Duodenal mucosa (tissue), 2 donors: ENCODE data around the gene HS6ST3.

Experiments used
- H3K27ac ChIP-seq: one replicate; pipeline ENCODE4 v1.7.0; 2013; ENCODE audit warnings: low read depth, low read length
- H3K27me3 ChIP-seq, 2 donors: one replicate each; pipeline ENCODE4 v1.7.0; 2013; ENCODE audit warnings: low read length in 2 of 2, control low read depth in 1 of 2; ENCODE audit not compliant: insufficient read depth in 2 of 2, control insufficient read depth in 1 of 2
- H3K36me3 ChIP-seq, 2 donors: one replicate each; pipeline ENCODE4 v1.7.0; 2013; ENCODE audit warnings: low read length in 2 of 2, control low read depth in 1 of 2; ENCODE audit not compliant: insufficient read depth in 2 of 2, control insufficient read depth in 1 of 2
- H3K4me1 ChIP-seq, 2 donors: one replicate each; pipeline ENCODE4 v1.7.0; 2013; ENCODE audit warnings: low read length in 2 of 2, control low read depth in 1 of 2; ENCODE audit not compliant: insufficient read depth in 2 of 2, control insufficient read depth in 1 of 2
- H3K4me3 ChIP-seq, 2 donors: one replicate each; pipeline ENCODE4 v1.7.0; 2013; ENCODE audit warnings: low read length in 2 of 2, low read depth in 1 of 2
- H3K9ac ChIP-seq, 2 donors: one replicate each; pipeline ENCODE4 v1.7.0; 2013; ENCODE audit warnings: low read length in 2 of 2, low read depth in 1 of 2
- H3K9me3 ChIP-seq, 2 donors: one replicate each; pipeline ENCODE4 v1.7.0; 2013; ENCODE audit warnings: low read length in 2 of 2, control low read depth in 1 of 2; ENCODE audit not compliant: control insufficient read depth in 1 of 2

Gene HS6ST3

DNA sequence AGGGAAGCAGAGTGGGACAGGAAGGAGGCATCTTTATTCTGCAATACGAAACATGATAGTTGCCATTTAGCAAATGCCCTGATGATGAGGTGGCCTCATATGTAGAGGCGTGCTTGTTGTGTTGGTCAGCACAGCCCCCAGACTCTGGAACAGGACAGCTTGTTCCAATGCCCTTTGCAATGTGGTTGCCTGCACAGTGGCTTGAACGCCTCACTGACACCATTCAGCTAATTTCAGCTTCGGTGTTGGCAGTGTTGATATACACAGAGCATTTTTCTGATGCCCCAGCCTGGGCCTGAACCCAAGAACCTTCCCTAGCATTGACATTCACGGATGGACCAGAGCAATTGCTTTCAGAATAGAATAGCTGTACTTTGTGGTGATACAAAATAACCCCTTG is 133.3 kb downstream of the HS6ST3 start:
- no peak overlapping the region for H3K9ac ChIP-seq

DNA sequence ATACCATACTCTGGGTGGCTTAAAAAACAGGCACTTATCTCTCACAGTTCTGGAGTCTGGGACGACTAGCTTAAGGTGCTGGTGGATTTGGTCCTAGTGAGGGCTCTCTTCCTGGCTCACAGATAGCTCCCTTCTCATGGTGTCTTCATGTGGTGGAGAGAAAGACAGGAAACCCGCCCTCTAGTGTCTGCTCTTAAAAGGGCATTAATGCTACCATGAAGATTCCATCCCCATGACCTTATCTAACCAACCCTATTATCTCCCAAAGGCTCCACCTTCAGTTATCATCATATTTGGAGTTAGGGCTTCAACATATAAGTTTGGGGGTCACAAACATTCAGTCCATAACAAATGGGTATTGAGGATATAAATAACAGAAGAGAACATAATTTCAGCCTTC is 139.4 kb downstream of the HS6ST3 start:
- Histone ChIP-seq H3K27me3 (no peaks in the 10 kb centered on the region), H3K9me3 (no peaks in the 10 kb centered on the region), H3K9ac (no peak overlapping the region), H3K36me3 (no peaks in the 10 kb centered on the region), H3K4me3 (no peak overlapping the region), H3K27ac (no peak overlapping the region), H3K4me1 (no peaks in the 10 kb centered on the region)

More for the DNA sequence above, 133.3 kb downstream of the HS6ST3 start:
- Histone ChIP-seq H3K4me3 (no peak overlapping the region), H3K36me3 (no peaks in the 10 kb centered on the region), H3K4me1 (no peaks in the 10 kb centered on the region), H3K27ac (no peak overlapping the region), H3K27me3 (no peaks in the 10 kb centered on the region), H3K9me3 (no peaks in the 10 kb centered on the region)

DNA sequence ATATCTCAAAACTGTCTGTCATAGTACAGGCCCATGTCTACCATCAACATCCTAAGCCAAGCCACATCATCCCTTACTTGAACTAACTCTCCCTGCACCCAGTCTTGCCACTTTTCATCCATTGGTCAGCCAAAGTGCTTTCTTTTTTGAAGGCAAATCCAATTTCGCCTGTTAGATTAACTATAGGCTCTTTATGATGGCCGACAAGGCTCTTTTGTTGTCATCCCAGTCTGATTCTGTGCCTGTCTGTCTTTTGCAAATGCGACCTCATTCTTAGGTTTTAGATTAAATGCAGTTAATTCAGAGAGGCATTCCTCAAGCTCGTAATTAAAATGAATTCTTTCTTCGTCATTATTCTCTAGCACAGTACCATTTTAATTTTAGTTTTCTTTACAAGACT is 148.3 kb downstream of the HS6ST3 start:
- H3K27me3 ChIP-seq, result no peaks in the 10 kb centered on the region

DNA sequence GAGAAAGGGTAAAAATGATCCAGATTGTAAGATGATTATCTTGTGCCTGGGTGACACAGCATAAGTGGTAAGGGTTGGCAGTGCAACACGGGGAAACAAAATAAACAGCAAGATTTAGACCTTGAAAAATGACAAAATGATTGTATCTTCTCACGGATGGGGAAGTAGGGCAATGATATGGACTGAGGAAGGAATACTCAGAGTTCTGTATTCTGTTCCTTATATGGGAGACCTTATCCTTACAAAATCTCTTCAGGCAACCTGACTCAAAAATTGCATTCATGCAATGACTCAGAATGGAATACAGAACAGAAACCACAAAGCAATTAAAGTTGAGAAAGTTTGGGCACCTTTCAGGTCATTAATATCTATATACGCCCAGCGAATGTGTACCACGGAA is 149.0 kb downstream of the HS6ST3 start:
- no peaks in the 10 kb centered on the region for H3K27me3 ChIP-seq
- no peaks in the 10 kb centered on the region for H3K9me3 ChIP-seq

More for the DNA sequence above, 148.3 kb downstream of the HS6ST3 start:
- Histone ChIP-seq H3K36me3 (no peaks in the 10 kb centered on the region), H3K27ac (no peak overlapping the region), H3K9ac (no peak overlapping the region), H3K4me3 (no peak overlapping the region), H3K4me1 (no peaks in the 10 kb centered on the region), H3K9me3 (no peaks in the 10 kb centered on the region)

DNA sequence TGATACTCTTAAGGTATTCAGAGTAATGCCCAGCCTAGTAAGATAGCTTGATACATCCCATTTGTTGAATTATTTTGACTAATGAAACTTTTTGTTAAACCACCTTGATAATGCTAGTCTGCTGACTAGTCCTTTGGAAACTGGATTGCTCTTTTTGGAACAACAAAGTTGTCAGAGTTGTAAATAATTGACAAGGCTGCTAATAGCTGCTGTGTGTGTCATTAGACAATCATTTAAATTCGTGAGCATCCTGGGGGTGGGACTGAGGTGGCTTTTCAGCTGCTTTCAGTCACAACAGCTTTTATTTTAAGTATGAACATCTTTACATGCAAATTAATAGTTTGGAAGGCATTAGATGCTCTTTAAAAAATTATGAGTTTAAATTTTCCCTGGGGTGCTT is 153.5 kb downstream of the HS6ST3 start:
- no peaks in the 10 kb centered on the region for H3K9me3 ChIP-seq
- no peaks in the 10 kb centered on the region for H3K4me1 ChIP-seq
- no peak overlapping the region for H3K27ac ChIP-seq
- H3K4me3 ChIP-seq, result no peak overlapping the region
- H3K9ac ChIP-seq, result no peak overlapping the region
- H3K36me3 ChIP-seq, result no peaks in the 10 kb centered on the region
- H3K27me3 ChIP-seq, result no peaks in the 10 kb centered on the region

More for the DNA sequence above, 149.0 kb downstream of the HS6ST3 start:
- Histone ChIP-seq H3K36me3 (no peaks in the 10 kb centered on the region), H3K27ac (no peak overlapping the region), H3K9ac (no peak overlapping the region), H3K4me3 (no peak overlapping the region), H3K4me1 (no peaks in the 10 kb centered on the region)

DNA sequence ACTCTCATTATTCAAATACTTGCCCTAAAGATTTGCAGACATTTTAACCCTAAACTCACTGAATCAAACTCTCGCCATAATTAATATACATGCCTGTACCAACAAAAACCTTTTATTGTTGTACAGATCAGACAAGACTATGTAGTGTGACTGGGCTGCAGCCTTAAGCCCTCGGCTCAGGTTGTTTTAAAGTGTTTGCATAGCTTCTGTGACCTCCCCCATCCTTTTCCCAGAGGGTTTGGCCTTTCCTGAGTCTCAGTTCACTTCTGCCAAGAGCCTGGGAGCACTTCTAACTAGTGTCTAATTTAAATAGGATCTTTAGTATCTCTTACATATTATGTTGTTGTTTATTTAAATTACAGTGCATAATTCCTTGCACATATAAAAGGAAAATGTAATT is 158.2 kb downstream of the HS6ST3 start:
- H3K9me3 ChIP-seq, result no peaks in the 10 kb centered on the region
- no peaks in the 10 kb centered on the region for H3K27me3 ChIP-seq
- no peak overlapping the region for H3K4me3 ChIP-seq
- no peak overlapping the region for H3K9ac ChIP-seq
- no peak overlapping the region for H3K27ac ChIP-seq
- no peaks in the 10 kb centered on the region for H3K36me3 ChIP-seq
- no peaks in the 10 kb centered on the region for H3K4me1 ChIP-seq

DNA sequence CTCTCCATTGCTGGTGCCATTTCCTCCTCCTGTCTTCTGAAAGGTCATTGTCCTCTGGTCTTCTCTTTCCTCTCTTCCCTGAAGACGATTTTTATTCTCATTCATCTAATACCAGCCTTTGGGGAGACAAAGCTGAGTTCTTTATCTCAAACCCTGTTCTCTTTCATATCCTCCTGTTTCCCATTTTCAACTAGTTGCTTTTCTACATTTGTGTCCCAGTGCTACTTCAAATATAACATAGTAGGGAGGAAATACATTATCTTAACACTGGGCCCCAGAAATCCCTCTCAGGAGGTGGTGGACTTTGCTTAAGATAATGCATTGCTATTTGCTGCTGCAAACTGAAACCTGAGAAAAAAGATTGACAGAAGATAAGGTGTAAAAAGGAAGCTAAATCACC is 159.1 kb downstream of the HS6ST3 start:
- H3K4me1 ChIP-seq, result no peaks in the 10 kb centered on the region
- no peak overlapping the region for H3K9ac ChIP-seq
- H3K9me3 ChIP-seq, result no peaks in the 10 kb centered on the region
- no peak overlapping the region for H3K4me3 ChIP-seq
- H3K27me3 ChIP-seq, result no peaks in the 10 kb centered on the region
- no peak overlapping the region for H3K27ac ChIP-seq
- no peaks in the 10 kb centered on the region for H3K36me3 ChIP-seq

DNA sequence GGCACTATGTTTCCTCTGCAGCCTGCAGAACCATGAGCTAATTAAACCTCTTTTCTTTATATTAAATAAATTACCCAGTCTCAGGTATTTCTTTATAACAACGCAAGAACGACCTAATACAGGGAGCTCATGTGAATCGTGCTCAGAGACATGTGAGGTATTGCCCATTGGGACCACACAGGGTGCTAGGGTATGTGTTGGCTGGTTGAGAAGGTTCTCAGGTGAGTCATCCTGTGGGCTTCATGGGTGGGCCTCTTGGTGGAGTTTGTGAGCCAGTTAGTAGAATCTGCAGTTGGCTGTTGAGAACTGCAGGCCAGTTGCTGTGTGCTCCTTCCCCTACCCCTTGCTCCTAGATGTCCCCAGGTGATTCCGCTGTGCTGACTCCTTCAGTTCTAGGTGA is 163.0 kb downstream of the HS6ST3 start:
- H3K27me3 ChIP-seq, result no peaks in the 10 kb centered on the region
- H3K9me3 ChIP-seq, result no peaks in the 10 kb centered on the region
- H3K36me3 ChIP-seq, result no peaks in the 10 kb centered on the region
- no peak overlapping the region for H3K27ac ChIP-seq
- H3K4me1 ChIP-seq, result no peaks in the 10 kb centered on the region
- no peak overlapping the region for H3K4me3 ChIP-seq
- no peak overlapping the region for H3K9ac ChIP-seq

DNA sequence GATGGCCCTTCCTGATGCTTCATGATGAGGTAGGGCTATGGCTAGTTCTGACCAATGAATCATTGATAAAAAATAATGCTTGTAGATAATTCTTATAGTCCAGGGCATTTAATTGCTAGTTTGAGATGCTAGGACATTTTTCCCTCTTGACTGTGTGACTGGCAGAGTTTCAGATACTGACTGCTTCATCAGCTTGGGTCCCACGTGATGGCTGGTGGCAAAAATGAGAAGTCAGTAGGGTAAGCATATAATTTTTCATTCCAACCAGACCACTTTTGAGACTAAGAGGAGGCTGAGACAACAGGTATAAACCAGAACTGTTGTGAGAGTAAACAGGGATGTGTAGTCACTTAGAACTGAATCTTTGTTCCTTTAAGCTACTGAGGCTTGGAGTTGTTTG is 183.3 kb downstream of the HS6ST3 start:
- Histone ChIP-seq H3K9ac (no peak overlapping the region), H3K27ac (no peak overlapping the region), H3K4me3 (no peak overlapping the region), H3K4me1 (no peaks in the 10 kb centered on the region), H3K27me3 (no peaks in the 10 kb centered on the region), H3K36me3 (no peaks in the 10 kb centered on the region), H3K9me3 (no peaks in the 10 kb centered on the region)

DNA sequence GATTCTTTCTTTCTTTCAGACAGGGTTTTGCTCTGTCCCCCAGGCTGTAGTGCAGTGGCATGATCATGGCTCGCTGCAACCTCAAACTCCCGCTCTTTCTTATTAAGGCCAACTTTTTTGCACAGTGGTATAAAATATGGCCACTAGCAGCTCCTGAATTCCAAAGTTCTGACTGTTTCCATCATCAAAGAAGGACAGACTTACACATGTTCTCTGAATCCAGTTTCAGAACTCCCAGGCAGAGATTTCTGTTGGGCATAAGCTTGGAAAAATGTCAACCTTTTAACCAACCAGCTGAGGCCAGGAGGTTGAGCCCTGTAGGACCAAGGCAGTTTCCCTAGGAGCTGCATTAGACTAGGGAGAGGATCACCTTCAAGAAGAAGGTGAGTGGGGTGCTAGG is 184.1 kb downstream of the HS6ST3 start:
- H3K9ac ChIP-seq, result no peak overlapping the region
- no peaks in the 10 kb centered on the region for H3K9me3 ChIP-seq
- H3K4me3 ChIP-seq, result no peak overlapping the region
- H3K4me1 ChIP-seq, result no peaks in the 10 kb centered on the region
- no peak overlapping the region for H3K27ac ChIP-seq
- no peaks in the 10 kb centered on the region for H3K27me3 ChIP-seq
- no peaks in the 10 kb centered on the region for H3K36me3 ChIP-seq

DNA sequence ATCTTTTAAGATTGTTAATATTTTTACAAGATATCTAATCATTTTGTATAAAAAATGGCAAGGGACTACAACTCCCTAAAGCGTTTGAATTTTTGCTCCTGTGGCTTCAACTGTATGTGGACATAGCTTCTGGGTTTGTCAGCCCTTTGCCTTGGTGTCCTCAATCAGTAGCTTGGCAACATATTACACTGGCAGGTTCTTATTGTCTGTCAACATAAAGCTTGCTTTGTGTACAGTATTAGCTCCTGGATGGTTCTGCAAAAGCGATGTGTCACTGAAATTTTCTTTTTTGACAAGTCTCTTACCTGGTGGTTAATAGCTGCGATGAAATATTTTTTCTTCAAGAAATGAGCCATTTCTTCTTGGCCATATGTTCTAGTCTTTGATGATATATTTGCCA is 190.0 kb downstream of the HS6ST3 start:
- Histone ChIP-seq H3K4me3 (no peak overlapping the region), H3K9ac (no peak overlapping the region), H3K27ac (no peak overlapping the region), H3K9me3 (no peaks in the 10 kb centered on the region), H3K27me3 (no peaks in the 10 kb centered on the region), H3K4me1 (no peaks in the 10 kb centered on the region), H3K36me3 (no peaks in the 10 kb centered on the region)
